Ammon's horn (tissue), 1 donor: Measurements from ENCODE around the gene ROR1.

Experiments used
- DNase-seq: peaks from one replicate; pipeline ENCODE4 v3.0.0-alpha.2; 2016; ENCODE audit warnings: low spot score

The ROR1 gene

DNA sequence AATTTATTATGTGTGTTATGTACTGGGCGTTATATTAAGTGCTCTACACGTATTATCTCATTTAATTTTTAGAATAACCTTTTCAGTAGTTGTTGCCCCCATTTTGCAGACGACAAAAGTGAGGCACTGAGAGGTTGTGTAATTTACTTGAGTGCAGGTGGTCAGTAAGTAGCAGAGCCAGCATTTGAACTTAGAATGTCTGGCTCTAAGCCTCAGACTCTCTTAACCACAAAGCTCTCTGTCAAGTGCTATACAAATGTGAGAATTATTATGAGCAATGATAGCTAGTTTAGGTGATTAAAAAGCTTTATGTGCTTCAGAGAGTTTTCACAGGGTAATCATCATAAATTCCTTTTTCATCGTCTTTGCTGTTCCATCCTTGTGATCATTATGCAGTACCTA lies 333.3 kb downstream of the ROR1 start:
- DNase-seq: no peak

- no peak for DNase-seq
These were observed 333.8 kb downstream of the ROR1 start for GRCh38 chr1:64107632-64108031.

GRCh38 chr1:64110924-64111777 lies 337.3 kb downstream of the ROR1 start:
- no peak for DNase-seq

GRCh38 chr1:64111787-64112186 lies 338.0 kb downstream of the ROR1 start:
- no peak for DNase-seq

- no peak for DNase-seq
These were observed 338.5 kb downstream of the ROR1 start for GRCh38 chr1:64112281-64112680.

- no peak for DNase-seq
These were observed 340.3 kb downstream of the ROR1 start for GRCh38 chr1:64114012-64114525.

GRCh38 chr1:64116537-64116936 lies 342.7 kb downstream of the ROR1 start:
- DNase-seq: no peak

DNA sequence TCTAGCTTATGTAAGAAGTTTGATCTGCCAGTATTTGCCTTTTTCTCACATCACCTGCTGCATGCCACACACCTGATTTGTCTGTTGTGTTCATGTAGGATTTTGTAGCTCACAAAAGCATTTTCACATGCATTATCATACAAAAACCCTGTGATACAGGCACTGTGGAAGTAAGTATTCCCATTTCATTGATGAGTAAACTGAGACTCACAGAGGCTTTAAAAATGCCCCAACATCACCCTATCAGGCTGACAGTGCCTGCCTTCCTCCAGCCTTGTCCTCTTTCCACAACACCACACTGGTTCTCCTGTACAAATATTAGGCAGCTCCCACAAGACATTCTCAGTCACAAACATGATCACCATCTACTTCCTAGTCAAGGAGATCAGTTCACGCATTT lies 343.7 kb downstream of the ROR1 start:
- DNase-seq: no peak

- DNase-seq: no peak
These were observed 348.1 kb downstream of the ROR1 start for GRCh38 chr1:64121766-64122385.

GRCh38 chr1:64122588-64122987 lies 348.8 kb downstream of the ROR1 start:
- no peak for DNase-seq

DNA sequence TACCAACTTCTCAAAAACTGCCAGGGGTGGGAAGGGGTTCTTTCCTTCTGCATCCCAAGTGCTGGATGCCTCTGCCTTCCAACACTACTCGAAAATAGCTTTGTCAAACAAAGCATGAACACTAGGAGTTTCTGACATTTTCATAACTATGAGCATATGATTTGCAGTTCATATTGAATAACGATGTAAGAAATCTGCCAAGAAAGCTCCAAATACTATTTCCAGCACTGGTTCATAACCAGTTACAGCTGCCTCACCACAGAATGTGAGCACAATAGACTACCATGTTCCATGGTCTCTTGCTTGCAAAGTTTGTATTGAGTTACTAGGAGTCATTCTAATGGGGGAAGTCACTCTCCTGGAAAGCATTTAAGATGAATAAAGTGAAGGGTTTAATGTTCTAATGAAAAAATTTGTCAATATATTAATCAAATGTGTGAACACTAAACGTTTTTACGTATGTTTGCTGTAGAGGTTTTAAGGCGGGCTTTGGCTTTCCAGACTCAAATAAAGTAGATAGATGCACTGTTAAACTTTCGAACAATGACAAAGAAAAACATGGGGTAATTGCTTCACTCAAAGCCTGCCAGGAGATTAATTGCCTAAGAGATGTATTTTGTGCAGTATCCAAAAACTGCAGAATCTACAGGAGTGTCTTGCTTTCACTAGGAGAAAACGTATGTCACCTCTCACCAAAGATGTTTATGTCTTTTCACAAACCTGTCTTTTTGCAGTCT lies 351.1 kb downstream of the ROR1 start:
- no peak for DNase-seq

GRCh38 chr1:64126581-64126980 lies 352.8 kb downstream of the ROR1 start:
- DNase-seq: no peak

GRCh38 chr1:64127297-64127696 lies 353.5 kb downstream of the ROR1 start:
- no peak for DNase-seq

DNA sequence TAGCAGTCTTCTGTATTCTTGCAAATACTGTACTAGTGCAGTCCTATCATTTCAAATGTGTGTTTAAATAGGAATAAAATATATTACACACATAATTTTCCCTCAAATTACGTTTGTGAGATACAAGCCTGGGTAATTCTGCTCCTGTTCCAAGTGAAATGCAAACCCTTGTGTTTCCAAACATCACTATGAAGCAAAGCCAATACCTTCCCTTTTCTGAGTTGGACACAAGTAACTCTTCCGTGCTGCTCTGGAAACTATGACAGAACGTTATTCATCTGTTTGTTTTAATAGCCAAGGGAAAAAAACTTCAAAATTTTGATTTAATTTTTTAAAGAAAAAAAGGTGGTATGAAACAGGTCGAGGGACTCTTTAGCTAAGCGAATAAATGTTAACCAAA lies 355.9 kb downstream of the ROR1 start:
- no peak for DNase-seq

- no peak for DNase-seq
These were observed 357.3 kb downstream of the ROR1 start for GRCh38 chr1:64131155-64131554.

DNA sequence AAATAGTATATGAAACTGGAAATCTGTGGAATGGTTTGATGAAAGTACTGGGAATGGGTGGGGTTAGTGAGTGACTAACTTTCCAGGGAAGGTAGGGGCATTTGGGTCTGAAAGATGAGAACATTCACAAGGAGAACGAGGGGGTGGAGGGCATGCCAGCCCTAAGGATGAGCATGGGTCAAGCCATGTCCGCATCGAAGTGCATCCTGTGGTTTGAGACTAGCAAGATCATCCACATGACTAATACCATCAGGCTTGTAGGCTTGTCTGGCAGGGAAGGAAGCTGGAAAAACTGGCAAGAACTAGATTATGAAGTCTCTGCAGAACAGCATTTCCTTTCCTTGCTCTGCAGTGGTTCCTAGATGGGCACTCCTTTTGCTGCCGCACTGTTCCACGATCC lies 359.2 kb downstream of the ROR1 start:
- DNase-seq: no peak

GRCh38 chr1:64135462-64136223 lies 361.8 kb downstream of the ROR1 start:
- no peak for DNase-seq

DNA sequence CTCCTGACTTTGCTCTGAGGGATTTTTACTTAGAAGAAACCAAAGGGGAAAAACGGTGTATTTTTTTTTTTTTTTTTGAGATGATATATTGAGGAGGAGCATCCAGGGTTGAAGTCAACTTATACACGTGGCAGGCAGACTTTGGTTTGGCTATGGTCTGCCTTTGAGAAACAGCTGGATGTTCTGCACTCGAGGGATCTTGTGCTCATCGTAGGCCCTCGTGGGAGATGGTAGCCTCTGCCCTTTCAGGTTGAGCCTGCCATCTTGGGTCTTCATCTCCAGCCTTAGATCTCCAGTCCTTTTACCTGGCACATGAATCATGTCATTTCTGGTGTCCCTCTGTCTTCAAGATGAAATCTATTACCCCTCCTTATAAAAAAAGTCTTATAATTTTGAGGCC lies 362.5 kb downstream of the ROR1 start:
- no peak for DNase-seq

- DNase-seq: peak; percentile 89
These were observed 363.1 kb downstream of the ROR1 start for GRCh38 chr1:64136752-64137411.

GRCh38 chr1:64137412-64137803 lies 363.6 kb downstream of the ROR1 start:
- no peak for DNase-seq

DNA sequence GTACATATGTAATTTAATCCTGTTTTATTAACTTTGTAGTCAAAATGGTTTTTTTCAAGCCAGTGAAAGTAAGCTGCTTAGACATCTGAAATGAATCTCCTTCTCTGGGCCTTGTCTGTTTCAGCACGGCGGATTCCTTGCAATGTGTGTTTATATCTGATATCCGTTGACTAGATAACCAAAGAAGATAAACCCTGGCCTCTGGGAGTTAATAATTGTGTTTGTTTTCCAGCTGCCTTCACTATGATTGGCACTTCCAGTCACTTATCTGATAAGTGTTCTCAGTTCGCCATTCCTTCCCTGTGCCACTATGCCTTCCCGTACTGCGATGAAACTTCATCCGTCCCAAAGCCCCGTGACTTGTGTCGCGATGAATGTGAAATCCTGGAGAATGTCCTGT lies 366.1 kb downstream of the ROR1 start:
- DNase-seq: no peak
